Measurements from ENCODE around the gene DBF4B. TPM values are rescaled to one million over a fixed set of nuclear protein-coding genes. Genes with fewer than 3 reads are reported as not detected.

DBF4B gene
- total RNA-seq, 1 donor from 2014 or later, result 3.2 TPM

DNA sequence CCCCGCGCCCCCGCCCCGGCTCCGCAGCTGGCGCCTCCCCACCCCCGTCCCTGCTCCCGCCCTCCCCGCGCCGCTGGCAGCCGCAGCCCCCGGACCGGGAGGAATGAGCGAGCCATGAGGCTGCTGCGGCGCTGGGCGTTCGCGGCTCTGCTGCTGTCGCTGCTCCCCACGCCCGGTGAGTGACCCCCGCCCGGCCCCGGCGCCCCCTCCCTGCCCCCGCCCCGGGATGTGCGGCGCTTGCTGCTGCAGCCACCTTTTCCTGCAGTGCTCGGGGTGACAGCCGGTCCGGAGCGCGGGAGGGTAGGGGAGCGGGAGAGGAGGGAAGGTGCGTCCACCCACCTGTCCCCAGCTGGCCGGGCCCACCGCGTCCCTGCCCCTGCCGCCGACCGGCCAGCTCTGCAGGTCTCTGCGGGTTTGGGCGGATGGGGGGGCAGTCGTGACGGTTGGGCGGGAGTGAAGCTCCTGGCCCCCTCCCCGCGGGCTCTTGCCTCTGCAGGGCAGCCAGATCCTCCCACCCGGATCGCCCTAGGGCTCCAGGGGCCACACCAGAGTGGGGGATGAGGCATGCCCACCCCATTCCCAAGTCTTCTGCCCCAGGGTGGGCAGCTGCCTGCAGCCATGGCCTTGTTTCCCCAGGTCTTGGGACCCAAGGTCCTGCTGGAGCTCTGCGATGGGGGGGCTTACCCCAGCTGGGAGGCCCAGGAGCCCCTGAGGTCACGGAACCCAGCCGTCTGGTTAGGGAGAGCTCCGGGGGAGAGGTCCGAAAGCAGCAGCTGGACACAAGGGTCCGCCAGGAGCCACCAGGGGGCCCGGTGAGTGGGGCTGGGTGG is 50.8 kb downstream of the DBF4B start:
- no peak for DNase-seq (ENCODE audit: low read depth in 2 of 2)

DNA sequence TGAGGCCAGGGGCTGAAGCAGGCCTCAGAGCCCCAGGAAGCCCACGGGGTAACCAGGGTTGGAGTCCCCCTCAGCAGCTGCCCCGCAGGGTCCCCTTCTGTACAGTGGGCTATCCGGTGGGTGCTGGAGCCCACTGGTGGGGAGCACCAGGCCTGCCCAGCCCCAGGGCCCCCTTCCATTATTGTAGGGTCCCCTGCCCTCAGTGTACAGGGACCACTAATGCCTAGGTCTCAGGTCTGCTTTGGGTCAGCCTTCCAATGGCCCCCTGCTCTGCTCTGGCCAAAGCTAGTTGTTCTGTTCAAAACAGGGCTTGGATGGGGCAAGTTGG is 51.4 kb downstream of the DBF4B start:
- no peak for DNase-seq (ENCODE audit: low read depth in 2 of 2)

DNA sequence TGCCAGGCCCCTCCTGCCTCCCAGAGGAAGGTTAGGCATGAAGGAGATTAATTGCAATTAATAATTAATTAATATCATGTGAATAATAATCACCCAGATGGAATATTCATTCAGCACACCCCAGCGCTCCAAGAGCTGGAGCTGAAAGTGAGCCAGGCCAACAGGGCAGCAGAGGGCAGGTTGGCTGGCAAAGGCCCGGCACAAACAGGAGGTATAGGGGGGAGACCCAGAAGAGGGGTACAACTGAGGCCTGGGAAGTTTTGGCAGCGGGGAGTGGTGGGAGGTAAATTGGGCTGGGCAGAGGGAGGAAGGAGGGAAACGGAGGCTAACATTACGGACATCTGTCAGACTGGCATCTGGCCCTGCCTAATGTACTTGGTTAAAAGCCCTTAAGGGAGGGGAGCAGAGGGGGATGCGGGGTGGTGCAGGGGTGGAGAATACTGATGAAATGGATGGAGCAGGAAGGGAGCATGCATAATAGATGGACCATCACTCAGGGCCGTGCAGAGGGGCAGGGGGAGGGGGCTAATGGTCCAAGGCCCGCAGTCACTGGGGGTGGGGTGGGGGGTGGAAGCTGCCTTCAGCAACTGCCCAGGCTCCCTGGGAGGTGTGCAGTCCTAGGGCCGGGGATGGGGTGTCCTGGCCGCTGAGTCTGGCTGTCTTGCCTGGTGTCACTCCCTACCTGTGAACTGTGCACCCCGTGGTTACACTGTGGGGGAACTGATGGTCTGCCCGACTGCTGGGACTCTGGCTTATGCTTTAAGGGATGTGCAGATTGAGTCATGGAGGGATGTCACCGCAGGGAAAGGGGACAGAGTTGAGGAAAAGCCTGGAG is 52.2 kb downstream of the DBF4B start:
- DNase-seq (ENCODE audit: low read depth in 2 of 2), result no peak

DNA sequence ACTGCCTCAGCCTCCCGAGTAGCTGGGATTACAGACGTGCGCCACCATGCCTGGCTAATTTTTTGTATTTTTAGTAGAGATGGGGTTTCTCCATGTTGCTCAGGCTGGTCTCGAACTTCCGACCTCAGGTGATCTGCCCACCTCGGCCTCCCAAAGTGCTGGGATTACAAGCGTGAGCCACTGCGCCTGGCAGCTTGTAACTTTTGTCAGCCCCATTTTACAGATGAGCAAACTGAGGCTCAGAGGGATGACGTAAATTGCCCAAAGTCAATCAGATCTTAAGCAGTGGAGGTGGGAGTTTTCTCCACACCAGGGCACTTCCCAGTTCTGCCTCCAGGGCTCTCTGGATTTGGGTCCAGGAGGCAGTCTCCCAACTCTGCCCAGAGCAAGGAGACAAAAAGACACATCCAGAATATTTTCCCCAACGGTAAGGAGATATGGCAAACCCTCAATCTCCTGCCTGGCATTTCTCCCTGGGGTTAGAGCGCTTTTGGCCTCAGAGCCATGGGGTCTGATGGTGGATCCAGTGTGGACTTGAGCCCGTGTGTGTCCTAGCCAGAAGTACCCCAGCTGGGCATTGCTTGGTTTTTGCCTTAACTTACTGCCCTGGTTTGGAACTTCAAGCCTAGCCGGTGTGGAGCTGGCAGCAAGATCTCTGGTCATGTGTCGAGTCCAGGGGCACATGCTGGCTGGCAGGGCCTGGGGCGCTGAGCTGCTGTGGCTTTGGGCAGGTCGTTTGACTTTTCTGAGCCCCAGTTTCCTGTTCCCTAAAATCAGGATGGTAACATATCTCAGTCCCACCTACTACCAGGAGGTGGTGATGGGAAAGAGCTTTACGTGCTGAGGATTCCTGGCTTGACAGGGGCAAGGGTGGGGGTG is 53.7 kb downstream of the DBF4B start:
- no peak for DNase-seq (ENCODE audit: low read depth in 2 of 2)

DNA sequence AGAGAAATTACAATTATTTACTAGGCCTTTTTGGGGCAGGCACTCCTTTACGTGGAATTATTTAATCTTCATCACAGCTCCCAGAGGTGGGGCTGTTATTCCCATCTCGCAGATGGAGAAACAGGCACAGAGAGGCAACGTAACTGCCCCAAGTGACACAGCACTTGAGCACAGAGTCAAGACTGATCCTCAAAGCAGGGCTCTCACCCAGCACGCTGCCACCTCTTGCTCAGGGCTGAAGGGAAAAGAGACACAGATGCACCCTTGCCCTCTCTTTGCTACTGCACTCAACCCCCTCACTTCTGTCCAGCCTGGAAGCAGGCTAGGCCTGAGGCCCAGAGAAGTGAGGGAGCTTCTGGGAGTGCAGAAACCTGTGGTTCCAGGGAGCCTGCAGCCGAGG is 54.7 kb downstream of the DBF4B start:
- no peak for DNase-seq (ENCODE audit: low read depth in 2 of 2)

DNA sequence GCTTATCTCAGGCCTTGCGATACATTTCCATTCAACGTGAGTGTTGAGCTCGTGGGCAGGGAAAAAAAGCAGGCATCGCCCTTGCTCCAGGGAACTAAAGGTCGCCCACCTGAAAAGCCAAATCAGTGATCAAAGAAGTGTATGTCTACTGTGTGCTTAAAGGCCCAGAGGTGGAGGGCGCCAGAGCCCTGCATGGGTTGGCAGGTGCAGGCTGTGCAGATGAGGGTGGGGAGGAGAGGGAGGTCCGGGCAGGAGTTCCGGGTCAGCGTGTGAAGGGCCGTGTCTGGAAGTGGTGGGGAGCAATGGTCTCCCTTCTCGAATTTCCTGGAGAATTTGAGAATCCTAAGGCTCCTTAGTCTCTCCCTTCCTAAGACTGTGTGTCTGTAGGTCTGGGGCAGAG is 57.5 kb downstream of the DBF4B start:
- no peak for DNase-seq (ENCODE audit: low read depth in 2 of 2)

DNA sequence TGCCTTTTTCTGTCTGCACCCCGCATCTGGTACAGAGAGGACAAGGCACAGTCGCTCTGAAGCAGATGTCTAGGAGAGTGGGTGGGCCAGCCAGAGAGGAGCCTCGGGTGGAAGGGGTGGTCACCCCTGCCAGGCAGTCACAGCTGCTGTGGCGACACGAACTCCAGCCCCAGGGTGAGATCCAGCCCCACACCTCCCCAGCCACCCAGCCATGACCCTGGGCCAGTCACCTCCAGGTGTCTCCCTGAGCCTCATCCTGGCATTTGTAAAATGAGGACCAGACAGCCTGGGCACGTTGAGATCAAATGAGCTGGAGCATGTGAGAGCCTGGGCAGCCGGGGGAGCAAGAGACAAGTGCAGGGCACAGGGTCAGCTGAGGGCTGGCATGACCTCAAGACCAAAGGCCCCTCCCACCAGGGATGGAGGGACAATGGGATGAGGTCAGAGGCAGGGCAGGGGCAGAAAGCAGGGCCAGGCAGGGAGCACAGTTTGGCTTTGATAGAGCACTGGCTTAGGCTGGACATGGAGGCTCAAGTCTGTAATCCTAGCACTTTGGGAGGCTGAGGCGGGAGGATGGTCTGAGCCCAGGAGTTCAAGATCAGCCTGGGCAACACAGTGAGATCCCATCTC is 58.1 kb downstream of the DBF4B start:
- DNase-seq (ENCODE audit: low read depth in 2 of 2), result no peak

DNA sequence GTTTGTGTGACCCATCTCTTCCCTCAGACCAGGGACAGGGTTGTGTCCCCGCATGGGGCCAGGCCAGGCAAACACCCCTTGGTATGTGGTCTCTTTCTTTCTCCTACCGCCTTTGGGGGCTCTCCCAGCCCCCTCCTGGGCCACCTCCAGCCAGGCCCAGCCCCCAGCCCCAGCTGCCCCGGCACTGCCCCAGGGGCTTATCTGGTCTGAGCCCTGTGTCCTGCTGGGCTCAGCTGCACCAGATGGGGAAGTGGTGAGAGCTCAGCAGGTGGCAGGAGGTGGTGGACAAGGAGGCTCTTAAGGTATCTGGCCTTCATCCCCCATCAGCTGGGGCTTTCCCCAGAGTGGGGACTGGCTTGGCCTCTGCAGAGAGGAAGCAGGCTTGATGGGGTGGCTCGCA is 59.0 kb downstream of the DBF4B start:
- DNase-seq (ENCODE audit: low read depth in 2 of 2), result no peak

DNA sequence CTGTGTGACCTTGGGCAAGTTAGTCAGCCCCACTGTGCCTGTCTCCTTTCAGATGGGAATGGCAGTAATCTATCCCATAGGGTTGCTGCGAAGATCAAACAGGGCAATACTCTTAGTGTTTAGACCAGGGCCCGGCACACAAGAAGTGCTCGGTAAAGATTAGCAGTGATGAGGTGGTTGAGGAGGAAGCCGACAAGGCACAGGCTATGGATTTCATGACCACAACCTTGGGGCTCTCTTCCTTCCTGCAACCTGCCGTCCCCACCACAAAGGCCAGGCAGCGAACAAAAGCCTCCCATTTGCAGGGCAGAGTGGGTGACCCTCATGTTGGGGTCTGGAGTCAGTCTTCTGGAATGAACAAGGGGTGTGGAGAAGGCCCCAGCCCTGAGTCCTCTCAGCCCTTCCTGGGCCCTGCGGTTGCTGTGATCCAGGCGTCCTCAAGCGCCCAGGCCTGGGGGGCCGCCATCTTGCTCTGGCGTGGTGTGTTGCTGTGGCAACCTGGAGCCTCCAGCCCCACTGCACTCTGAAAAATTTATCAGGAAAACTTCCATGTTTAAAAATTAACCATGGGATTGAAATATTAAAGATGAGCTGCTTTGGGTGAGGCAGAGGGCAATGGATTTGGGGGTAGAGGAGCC is 60.2 kb downstream of the DBF4B start:
- no peak for DNase-seq (ENCODE audit: low read depth in 2 of 2)

DNA sequence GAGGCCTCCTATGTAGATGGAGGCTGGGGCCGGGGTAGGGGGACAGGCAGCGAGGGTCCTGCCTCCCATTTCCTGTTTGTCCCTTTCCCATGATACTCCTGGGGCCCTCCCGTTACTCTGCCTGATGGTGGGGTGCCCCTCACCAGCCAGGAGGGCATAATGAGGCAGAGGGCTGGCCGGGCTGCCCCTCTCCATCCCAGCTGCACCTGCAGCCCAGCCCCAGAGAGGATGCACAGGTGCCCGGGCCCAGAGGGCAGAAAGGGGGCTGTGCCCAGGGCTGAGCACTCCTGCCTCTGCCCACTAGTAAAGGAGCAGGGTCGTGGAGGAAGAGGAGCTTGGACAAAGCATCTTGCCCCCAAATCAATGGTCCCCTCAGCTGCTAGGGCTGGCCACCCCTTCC is 60.8 kb downstream of the DBF4B start:
- no peak for DNase-seq (ENCODE audit: low read depth in 2 of 2)

DNA sequence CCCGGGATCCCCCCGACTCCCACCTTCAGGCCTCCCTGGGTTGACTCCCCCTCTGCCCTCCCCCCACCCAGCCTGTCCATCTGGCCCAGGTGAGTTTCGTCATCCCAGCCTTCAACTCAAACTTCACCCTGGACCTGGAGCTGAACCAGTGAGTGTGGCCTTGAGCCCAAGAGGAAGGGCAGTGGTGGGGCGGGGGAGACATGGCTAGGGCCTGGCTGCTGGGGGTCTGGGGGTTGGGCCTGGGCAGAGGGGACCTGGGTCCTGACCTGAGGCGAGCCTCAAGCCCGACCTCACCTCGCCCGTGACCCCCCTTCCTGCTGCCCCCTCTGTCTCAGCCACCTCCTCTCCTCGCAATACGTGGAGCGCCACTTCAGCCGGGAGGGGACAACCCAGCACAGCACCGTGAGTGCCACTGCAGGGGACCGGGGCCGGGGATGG is 61.2 kb downstream of the DBF4B start:
- no peak for DNase-seq (ENCODE audit: low read depth in 2 of 2)

DNA sequence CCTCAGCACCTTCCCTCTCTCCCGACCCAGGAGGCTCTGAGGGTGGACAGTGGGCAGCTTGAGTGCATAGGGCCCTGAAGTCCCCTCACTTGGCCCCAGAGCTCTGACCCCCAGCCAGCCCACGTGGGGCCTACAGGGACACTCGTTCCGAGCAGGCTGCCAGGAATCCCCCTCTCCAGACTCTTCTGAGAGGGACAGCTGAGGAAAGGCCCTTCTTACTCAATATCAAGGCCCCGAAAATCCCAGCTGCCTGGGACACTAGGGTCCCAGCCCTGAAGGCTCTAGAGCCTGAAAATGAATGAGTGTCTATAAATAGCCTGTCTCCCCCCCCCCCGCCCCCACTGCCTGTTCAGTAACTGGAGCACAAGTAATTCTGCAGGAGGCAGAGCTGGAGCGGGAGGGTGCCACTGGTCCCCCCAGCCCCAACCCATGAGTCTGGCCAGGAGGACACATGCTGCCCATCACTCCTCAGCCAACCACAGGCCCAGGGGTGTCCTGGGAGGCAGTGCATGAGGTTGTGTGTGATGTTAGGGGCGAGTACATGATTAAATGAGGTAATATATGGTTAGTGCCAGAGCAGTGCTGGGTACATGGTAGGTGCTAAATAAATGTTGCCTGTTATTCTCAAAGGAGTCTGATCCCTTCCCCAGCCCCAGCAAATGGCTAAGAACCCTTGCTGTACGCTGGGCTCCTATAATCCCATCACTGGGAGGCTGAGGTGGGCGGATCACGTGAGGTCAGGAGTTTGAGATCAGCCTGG is 61.9 kb downstream of the DBF4B start:
- no peak for DNase-seq (ENCODE audit: low read depth in 2 of 2)

DNA sequence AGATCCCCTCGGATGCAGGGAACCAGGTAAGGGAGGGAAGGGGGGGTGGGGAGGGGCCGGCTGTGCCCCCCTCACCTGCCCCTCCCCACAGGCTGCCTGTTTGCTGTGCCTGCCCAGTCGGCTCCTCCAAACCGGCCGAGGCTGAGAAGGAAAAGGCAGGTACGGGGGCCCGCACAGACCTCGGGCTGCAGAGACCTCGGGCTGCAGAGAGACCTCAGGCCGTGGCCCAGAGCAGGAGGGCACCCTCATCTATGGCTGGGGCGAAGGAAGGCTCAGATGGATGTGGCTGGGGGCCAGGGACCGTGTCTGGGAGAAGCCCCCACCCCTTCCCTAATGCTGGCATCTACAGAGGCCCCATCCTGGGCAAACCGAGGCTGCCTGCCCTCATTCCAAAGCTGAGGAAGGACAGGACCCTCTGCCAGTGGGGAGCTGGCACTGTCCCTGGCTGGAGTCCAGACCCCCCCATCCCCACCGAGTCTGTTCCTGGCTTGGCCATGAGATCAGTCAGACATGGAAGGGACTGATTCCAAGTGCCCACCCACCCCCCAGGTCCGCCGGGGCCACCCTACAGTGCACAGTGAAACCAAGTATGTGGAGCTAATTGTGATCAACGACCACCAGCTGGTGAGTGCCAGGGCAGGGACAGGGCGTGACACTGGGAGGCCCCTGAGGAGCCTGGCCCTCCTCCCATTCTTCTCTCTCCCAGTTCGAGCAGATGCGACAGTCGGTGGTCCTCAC is 64.0 kb downstream of the DBF4B start:
- no peak for DNase-seq (ENCODE audit: low read depth in 2 of 2)

DNA sequence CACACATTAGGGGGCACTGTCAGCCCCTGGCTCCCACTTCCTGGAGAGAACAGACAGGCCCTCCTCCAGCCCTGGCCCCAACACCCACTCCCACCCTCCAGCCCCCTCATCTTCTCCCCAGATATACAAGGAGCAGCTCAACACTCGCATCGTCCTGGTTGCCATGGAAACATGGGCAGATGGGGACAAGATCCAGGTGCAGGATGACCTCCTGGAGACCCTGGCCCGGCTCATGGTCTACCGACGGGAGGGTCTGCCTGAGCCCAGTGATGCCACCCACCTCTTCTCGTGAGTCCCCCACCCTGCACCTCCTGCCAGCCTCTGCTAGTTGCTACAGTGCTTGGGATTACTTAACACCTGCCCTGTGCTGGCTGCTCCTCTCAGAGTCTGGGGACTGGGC is 64.7 kb downstream of the DBF4B start:
- no peak for DNase-seq (ENCODE audit: low read depth in 2 of 2)

DNA sequence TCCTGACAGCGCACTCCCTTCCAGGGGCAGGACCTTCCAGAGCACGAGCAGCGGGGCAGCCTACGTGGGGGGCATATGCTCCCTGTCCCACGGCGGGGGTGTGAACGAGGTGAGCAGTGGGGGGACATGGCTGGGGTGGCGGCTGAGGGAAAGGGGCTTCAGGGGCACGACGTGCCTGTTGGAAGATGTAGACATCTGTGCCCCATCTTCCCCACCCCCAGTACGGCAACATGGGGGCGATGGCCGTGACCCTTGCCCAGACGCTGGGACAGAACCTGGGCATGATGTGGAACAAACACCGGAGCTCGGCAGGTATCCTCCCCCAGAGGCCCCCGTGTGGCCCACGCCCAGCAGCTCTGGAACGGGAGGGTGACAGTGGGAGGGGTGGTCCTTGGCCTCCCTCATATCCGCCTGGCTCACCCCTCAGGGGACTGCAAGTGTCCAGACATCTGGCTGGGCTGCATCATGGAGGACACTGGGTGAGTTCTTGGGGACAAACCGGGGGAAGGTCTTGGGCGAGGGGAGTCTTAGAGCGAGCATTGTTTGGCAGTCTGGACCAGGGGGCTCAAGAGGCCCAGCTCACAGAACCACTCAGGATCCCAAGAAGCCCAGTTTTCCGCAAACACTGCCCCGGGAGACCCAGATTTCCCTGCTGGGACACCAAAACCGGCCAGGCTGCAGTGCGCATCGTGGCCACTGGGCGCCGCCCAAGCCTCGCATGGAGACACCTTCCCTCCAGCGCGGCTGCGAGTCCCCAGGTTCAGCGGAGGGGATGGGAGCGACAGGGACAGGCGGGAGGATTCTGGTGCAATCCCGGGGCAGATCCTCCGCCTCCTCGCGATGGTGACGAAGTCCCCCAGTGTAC is 66.0 kb downstream of the DBF4B start:
- peak; percentile 36 to 67 for DNase-seq (ENCODE audit: low read depth in 2 of 2)

DNA sequence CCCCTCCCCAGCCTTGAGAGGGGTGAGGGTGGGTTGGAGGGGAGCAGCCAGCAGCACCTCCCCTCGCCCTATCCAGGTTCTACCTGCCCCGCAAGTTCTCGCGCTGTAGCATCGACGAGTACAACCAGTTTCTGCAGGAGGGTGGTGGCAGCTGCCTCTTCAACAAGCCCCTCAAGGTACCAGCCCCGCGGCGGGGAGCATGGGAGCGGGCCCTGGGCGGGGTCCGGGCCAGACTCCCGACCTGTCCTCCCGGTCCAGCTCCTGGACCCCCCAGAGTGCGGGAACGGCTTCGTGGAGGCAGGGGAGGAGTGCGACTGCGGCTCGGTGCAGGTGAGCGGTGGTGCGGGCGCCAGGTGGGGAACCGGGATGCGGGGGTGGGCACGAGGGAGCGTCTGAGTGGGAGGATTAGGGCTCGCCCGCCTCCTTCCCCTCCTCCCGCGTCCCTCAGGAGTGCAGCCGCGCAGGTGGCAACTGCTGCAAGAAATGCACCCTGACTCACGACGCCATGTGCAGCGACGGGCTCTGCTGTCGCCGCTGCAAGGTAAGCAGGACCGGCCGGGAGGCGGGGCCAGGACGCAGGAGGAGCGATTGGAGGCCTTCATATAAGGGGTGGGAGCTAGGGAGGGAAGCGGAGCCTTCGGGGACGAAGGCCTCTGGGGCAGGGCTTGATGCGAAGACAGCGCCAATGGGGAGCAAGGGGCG is 66.8 kb downstream of the DBF4B start:
- peak; percentile 90 to 98 for DNase-seq (ENCODE audit: low read depth in 2 of 2)

DNA sequence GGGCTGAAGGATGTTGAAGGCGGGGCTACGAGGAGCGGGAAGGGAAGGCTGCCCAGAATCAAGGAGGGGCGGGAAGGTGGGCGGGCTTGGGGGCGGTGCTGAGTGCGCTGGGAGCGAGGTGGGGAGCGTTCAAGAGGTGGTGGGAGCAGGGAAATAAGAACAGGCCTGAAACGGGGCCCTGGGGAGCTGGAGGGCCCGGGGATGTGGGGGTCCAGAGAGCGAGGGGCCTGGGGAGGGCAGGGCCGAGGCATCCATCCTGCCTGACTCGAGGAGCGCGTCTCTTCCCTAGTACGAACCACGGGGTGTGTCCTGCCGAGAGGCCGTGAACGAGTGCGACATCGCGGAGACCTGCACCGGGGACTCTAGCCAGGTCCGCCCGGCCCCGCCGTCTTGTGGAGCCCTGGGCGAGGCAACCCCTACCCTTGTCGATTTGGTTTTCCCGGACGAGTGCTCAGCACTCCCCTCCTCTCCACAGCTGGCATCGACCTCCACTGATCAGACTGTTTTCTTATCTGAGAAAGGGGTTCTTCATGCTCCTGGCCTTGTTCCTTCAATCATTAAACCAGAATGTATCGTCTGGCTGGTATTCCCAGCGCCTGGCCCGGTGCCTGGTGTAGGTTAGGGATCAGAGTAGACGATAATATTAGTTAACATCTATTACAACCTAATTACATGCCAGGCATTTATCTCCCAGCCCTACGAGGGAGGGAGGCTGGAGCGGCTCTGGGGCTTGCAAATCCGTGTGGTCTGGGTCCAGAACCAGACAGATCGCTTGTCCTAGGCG is 67.6 kb downstream of the DBF4B start:
- DNase-seq (ENCODE audit: low read depth in 2 of 2), result no peak
